ENCODE data around the gene ARID4B.

ARID4B gene

GRCh38 chr1:235336903-235337302, 8.9 kb upstream of the ARID4B start:
- Histone ChIP-seq H3K4me3 (no peak overlapping the region), H3K36me3 (peaks cover 35 to 81% (median 60%) of the 10 kb centered on the region in 11 experiments), H3K4me2 (peak overlapping the region; percentile 7 to 75 (median 41)), H4K20me1 (peaks cover 0 to 34% (median 10%) of the 10 kb centered on the region in 11 experiments; a peak in 9 of 22 replicates), H3K9ac (peak overlapping the region in 5 of 11 experiments; percentile 1 to 23 (median 7); a peak in 2 of 22 replicates), H3K4me1 (peaks cover 16 to 26% (median 20%) of the 10 kb centered on the region in 10 experiments), H3K27ac (peak overlapping the region in 5 of 11 experiments; percentile 1 to 35 (median 17); a peak in 5 of 22 replicates), H3K9me3 (replicated peaks in 1 of 11) (no peaks in the 10 kb centered on the region), H3K27me3 (no peaks in the 10 kb centered on the region)
- TF ChIP-seq Cebpa-rat (IDR thresholded peaks at IDR 0.05) = no peak

GRCh38 chr1:235331401-235331800, 3.4 kb upstream of the ARID4B start:
- no peak overlapping the region for H3K27ac ChIP-seq
- no peak for TF ChIP-seq Cebpa-rat (IDR thresholded peaks at IDR 0.05)
- H3K9ac ChIP-seq = peak overlapping the region in 4 of 11 experiments; percentile 4 to 90 (median 49); a peak in 4 of 22 replicates
- no peaks in the 10 kb centered on the region for H3K9me3 ChIP-seq (replicated peaks in 1 of 11)
- peaks cover 12 to 69% (median 44%) of the 10 kb centered on the region in 11 experiments; a peak in 21 of 22 replicates for H4K20me1 ChIP-seq
- peak overlapping the region; percentile 78 to 98 (median 90) for H3K4me2 ChIP-seq
- peaks cover 30 to 38% (median 34%) of the 10 kb centered on the region in 10 experiments for H3K4me1 ChIP-seq
- peak overlapping the region in 2 of 10 experiments; percentile 75 to 77; a peak in 2 of 20 replicates for H3K4me3 ChIP-seq
- peaks cover 14 to 39% (median 19%) of the 10 kb centered on the region in 11 experiments; a peak in 19 of 22 replicates for H3K36me3 ChIP-seq
- H3K27me3 ChIP-seq = no peaks in the 10 kb centered on the region

- Histone ChIP-seq H3K4me3 (peak overlapping the region in 7 of 10 experiments; percentile 69 to 86 (median 75); a peak in 8 of 20 replicates), H3K9me3 (replicated peaks in 1 of 11) (no peaks in the 10 kb centered on the region), H3K27ac (peak overlapping the region in 2 of 11 experiments; percentile 79 to 83; a peak in 2 of 22 replicates), H3K27me3 (no peaks in the 10 kb centered on the region), H3K36me3 (peaks cover 9 to 39% (median 14%) of the 10 kb centered on the region in 11 experiments; a peak in 19 of 22 replicates), H4K20me1 (peaks cover 17 to 69% (median 49%) of the 10 kb centered on the region in 11 experiments; a peak in 21 of 22 replicates), H3K4me2 (peak overlapping the region; percentile 78 to 98 (median 90)), H3K9ac (peak overlapping the region in 6 of 11 experiments; percentile 4 to 93 (median 86); a peak in 9 of 22 replicates), H3K4me1 (peaks cover 25 to 36% (median 32%) of the 10 kb centered on the region in 10 experiments)
- TF ChIP-seq Cebpa-rat (IDR thresholded peaks at IDR 0.05) = no peak
Measured at GRCh38 chr1:235330918-235331285, 2.9 kb upstream of the ARID4B start.

- peak overlapping the region; percentile 78 to 98 (median 90) for H3K4me2 ChIP-seq
- peaks cover 28 to 49% (median 45%) of the 10 kb centered on the region in 10 experiments for H3K4me1 ChIP-seq
- peak overlapping the region; percentile 68 to 96 (median 87) for H3K27ac ChIP-seq
- no peaks in the 10 kb centered on the region for H3K9me3 ChIP-seq (replicated peaks in 1 of 11)
- peaks cover 30 to 83% (median 60%) of the 10 kb centered on the region in 11 experiments for H4K20me1 ChIP-seq
- peak overlapping the region; percentile 69 to 86 (median 78) for H3K4me3 ChIP-seq
- no peaks in the 10 kb centered on the region for H3K27me3 ChIP-seq
- TF ChIP-seq Cebpa-rat (IDR thresholded peaks at IDR 0.05) = no peak
- H3K9ac ChIP-seq = peak overlapping the region; percentile 85 to 93 (median 89)
- H3K36me3 ChIP-seq = peaks cover 0 to 32% (median 4%) of the 10 kb centered on the region in 11 experiments; a peak in 12 of 22 replicates
Measured at GRCh38 chr1:235329139-235329902, 1.3 kb upstream of the ARID4B start.

- Histone ChIP-seq H3K4me2 (peak within 1 kb of the TSS; percentile 82 to 98 (median 91)), H3K27me3 (no peaks in the 10 kb centered on the region), H3K9me3 (replicated peaks in 1 of 11) (no peaks in the 10 kb centered on the region), H4K20me1 (peaks cover 38 to 88% (median 61%) of the 10 kb centered on the region in 11 experiments), H3K9ac (peak within 1 kb of the TSS; percentile 94 to 99 (median 98)), H3K27ac (peak within 1 kb of the TSS; percentile 91 to 98 (median 96)), H3K4me3 (peak within 1 kb of the TSS; percentile 90 to 100 (median 98)), H3K36me3 (peaks cover 6 to 39% (median 11%) of the 10 kb centered on the region in 11 experiments; a peak in 16 of 22 replicates), H3K4me1 (peaks cover 28 to 54% (median 48%) of the 10 kb centered on the region in 10 experiments)
- TF ChIP-seq Cebpa-rat (IDR thresholded peaks at IDR 0.05) = no peak
Measured at GRCh38 chr1:235328271-235329138, 526 bp upstream of the ARID4B start, which contains the start of gene GGPS1. Gene GGPS1, plus strand, starts transcription at chr1:235328570. Its CDS starts 6,695 bp downstream, at chr1:235335265.

- Histone ChIP-seq H3K9ac (peak overlapping the region; percentile 94 to 99 (median 98)), H3K27ac (peak overlapping the region; percentile 90 to 98 (median 96)), H3K4me3 (peak overlapping the region; percentile 90 to 100 (median 98)), H3K36me3 (peaks cover 21 to 48% (median 27%) of the 10 kb centered on the region in 11 experiments), H4K20me1 (peaks cover 54 to 88% (median 66%) of the 10 kb centered on the region in 11 experiments), H3K27me3 (no peaks in the 10 kb centered on the region), H3K9me3 (replicated peaks in 1 of 11) (no peaks in the 10 kb centered on the region), H3K4me2 (peak overlapping the region; percentile 73 to 94 (median 86)), H3K4me1 (peaks cover 24 to 56% (median 44%) of the 10 kb centered on the region in 10 experiments)
- no peak for TF ChIP-seq Cebpa-rat (IDR thresholded peaks at IDR 0.05)
Measured at GRCh38 chr1:235326719-235327558, 1.0 kb downstream of the ARID4B start.

- H3K4me3 ChIP-seq = peak overlapping the region; percentile 90 to 100 (median 98)
- peak overlapping the region; percentile 73 to 94 (median 86); a peak in 21 of 22 replicates for H3K4me2 ChIP-seq
- peak overlapping the region; percentile 94 to 99 (median 98); a peak in 19 of 22 replicates for H3K9ac ChIP-seq
- peaks cover 62 to 88% (median 76%) of the 10 kb centered on the region in 11 experiments for H4K20me1 ChIP-seq
- H3K27me3 ChIP-seq = no peaks in the 10 kb centered on the region
- no peaks in the 10 kb centered on the region for H3K9me3 ChIP-seq (replicated peaks in 1 of 11)
- H3K36me3 ChIP-seq = peaks cover 31 to 51% (median 38%) of the 10 kb centered on the region in 11 experiments
- no peak for TF ChIP-seq Cebpa-rat (IDR thresholded peaks at IDR 0.05)
- H3K27ac ChIP-seq = peak overlapping the region in 6 of 11 experiments; percentile 43 to 97 (median 94); a peak in 8 of 22 replicates
- H3K4me1 ChIP-seq = peaks cover 13 to 47% (median 34%) of the 10 kb centered on the region in 10 experiments
Measured at GRCh38 chr1:235325854-235326253, 2.1 kb downstream of the ARID4B start.
